ENCODE data around the gene ARHGEF17. TPM values are rescaled to one million over a fixed set of nuclear protein-coding genes. Genes with fewer than 3 reads are reported as not detected.

Gene ARHGEF17
- total and polyA plus RNA-seq, 3 experiments from 2014 or later, result not detected

- Histone ChIP-seq H3K27ac (ENCODE audit: low read depth, low read length) (no peak overlapping the region), H3K9me3 (ENCODE audit: low read length) (no peaks in the 10 kb centered on the region), H3K27me3 (ENCODE audit: insufficient read depth, low read length, poor library complexity, severe bottlenecking) (peaks cover 5% of the 10 kb centered on the region), H3K4me3 (ENCODE audit: low read length) (no peak overlapping the region), H3K36me3 (ENCODE audit: insufficient read depth, low read length) (no peaks in the 10 kb centered on the region), H3K4me1 (ENCODE audit: insufficient read depth, low read length) (peaks cover 7% of the 10 kb centered on the region)
- no peak for DNase-seq
- Mint-ChIP-seq H3K9me3 (no peaks in the 10 kb centered on the region), H3K27me3 (peaks cover 8% of the 10 kb centered on the region in 2 donors), H3K4me1 (peaks cover 9 to 12% (median 10%) of the 10 kb centered on the region in 3 donors), H3K36me3 (peaks cover 0 to 3% (median 0%) of the 10 kb centered on the region in 3 donors), H3K4me3 (no peak overlapping the region), H3K27ac (no peak overlapping the region)
- CTCF ChIA-PET, result interaction anchor here (8.1 kb wide), 1 partner anchor 26 kb away, joined by 109 read pairs; no protein-coding TSS in a partner anchor
- POLR2A ChIA-PET, result no interaction called here
Observed at GRCh38 chr11:73310661-73311393, 2.8 kb downstream of the ARHGEF17 start.

GRCh38 chr11:73311394-73311869, 3.4 kb downstream of the ARHGEF17 start:
- H3K9me3 ChIP-seq (ENCODE audit: low read length), result no peaks in the 10 kb centered on the region
- no peaks in the 10 kb centered on the region for H3K36me3 ChIP-seq (ENCODE audit: insufficient read depth, low read length)
- H3K4me3 Mint-ChIP-seq, result peak overlapping the region in 1 of 7 donors; percentile 77
- H3K27ac ChIP-seq (ENCODE audit: low read depth, low read length), result no peak overlapping the region
- DNase-seq, result no peak
- H3K9me3 Mint-ChIP-seq, result no peaks in the 10 kb centered on the region
- H3K4me1 Mint-ChIP-seq, result peaks cover 9 to 12% (median 10%) of the 10 kb centered on the region in 3 donors
- peaks cover 0 to 3% (median 0%) of the 10 kb centered on the region in 3 donors for H3K36me3 Mint-ChIP-seq
- CTCF ChIA-PET, result interaction anchor here (8.1 kb wide), 1 partner anchor 25 kb away, joined by 109 read pairs; no protein-coding TSS in a partner anchor
- POLR2A ChIA-PET, result no interaction called here
- peaks cover 7% of the 10 kb centered on the region for H3K4me1 ChIP-seq (ENCODE audit: insufficient read depth, low read length)
- peaks cover 8 to 13% of the 10 kb centered on the region in 2 donors for H3K27me3 Mint-ChIP-seq
- H3K4me3 ChIP-seq (ENCODE audit: low read length), result no peak overlapping the region
- H3K27me3 ChIP-seq (ENCODE audit: insufficient read depth, low read length, poor library complexity, severe bottlenecking), result no peaks in the 10 kb centered on the region
- no peak overlapping the region for H3K27ac Mint-ChIP-seq

GRCh38 chr11:73312036-73312435, 4.0 kb downstream of the ARHGEF17 start:
- Histone ChIP-seq H3K4me1 (ENCODE audit: insufficient read depth, low read length) (peaks cover 3% of the 10 kb centered on the region), H3K27me3 (ENCODE audit: insufficient read depth, low read length, poor library complexity, severe bottlenecking) (no peaks in the 10 kb centered on the region), H3K9me3 (ENCODE audit: low read length) (no peaks in the 10 kb centered on the region), H3K27ac (ENCODE audit: low read depth, low read length) (no peak overlapping the region), H3K36me3 (ENCODE audit: insufficient read depth, low read length) (no peaks in the 10 kb centered on the region), H3K4me3 (ENCODE audit: low read length) (no peak overlapping the region)
- DNase-seq, result no peak
- H3K36me3 Mint-ChIP-seq, result peaks cover 0 to 3% (median 0%) of the 10 kb centered on the region in 3 donors
- ChIA-PET CTCF (interaction anchor here (1.6 to 8.1 kb wide), 2 partner anchors 23 to 25 kb away, joined by 5 to 109 read pairs; no protein-coding TSS in a partner anchor), POLR2A (no interaction called here)
- peak overlapping the region in 1 of 8 donors; percentile 67 for H3K27ac Mint-ChIP-seq
- peaks cover 4 to 6% (median 4%) of the 10 kb centered on the region in 3 donors for H3K4me1 Mint-ChIP-seq
- H3K4me3 Mint-ChIP-seq, result peak overlapping the region in 1 of 7 donors; percentile 77
- no peaks in the 10 kb centered on the region for H3K9me3 Mint-ChIP-seq
- H3K27me3 Mint-ChIP-seq, result peaks cover 3 to 12% of the 10 kb centered on the region in 2 donors

GRCh38 chr11:73312851-73313327, 4.8 kb downstream of the ARHGEF17 start:
- H3K27me3 Mint-ChIP-seq, result peaks cover 0 to 8% of the 10 kb centered on the region in 2 donors
- H3K9me3 ChIP-seq (ENCODE audit: low read length), result no peaks in the 10 kb centered on the region
- H3K4me1 ChIP-seq (ENCODE audit: insufficient read depth, low read length), result no peaks in the 10 kb centered on the region
- H3K4me3 ChIP-seq (ENCODE audit: low read length), result no peak overlapping the region
- H3K36me3 ChIP-seq (ENCODE audit: insufficient read depth, low read length), result no peaks in the 10 kb centered on the region
- H3K36me3 Mint-ChIP-seq, result no peaks in the 10 kb centered on the region
- no peak overlapping the region for H3K4me3 Mint-ChIP-seq
- no peaks in the 10 kb centered on the region for H3K9me3 Mint-ChIP-seq
- ChIA-PET POLR2A (no interaction called here), CTCF (interaction anchor here (1.6 kb wide), 1 partner anchor 22 kb away, joined by 5 read pairs; no protein-coding TSS in a partner anchor)
- no peak for DNase-seq
- H3K27ac ChIP-seq (ENCODE audit: low read depth, low read length), result no peak overlapping the region
- no peak overlapping the region for H3K27ac Mint-ChIP-seq
- peaks cover 0 to 2% (median 0%) of the 10 kb centered on the region in 3 donors for H3K4me1 Mint-ChIP-seq
- H3K27me3 ChIP-seq (ENCODE audit: insufficient read depth, low read length, poor library complexity, severe bottlenecking), result no peaks in the 10 kb centered on the region

GRCh38 chr11:73313652-73314051, 5.6 kb downstream of the ARHGEF17 start:
- Histone ChIP-seq H3K9me3 (ENCODE audit: low read length) (no peaks in the 10 kb centered on the region), H3K27ac (ENCODE audit: low read depth, low read length) (no peak overlapping the region), H3K4me3 (ENCODE audit: low read length) (no peak overlapping the region), H3K27me3 (ENCODE audit: insufficient read depth, low read length, poor library complexity, severe bottlenecking) (no peaks in the 10 kb centered on the region), H3K36me3 (ENCODE audit: insufficient read depth, low read length) (no peaks in the 10 kb centered on the region), H3K4me1 (ENCODE audit: insufficient read depth, low read length) (no peaks in the 10 kb centered on the region)
- Mint-ChIP-seq H3K9me3 (no peaks in the 10 kb centered on the region), H3K36me3 (peaks cover 0 to 2% (median 0%) of the 10 kb centered on the region in 3 donors), H3K27ac (no peak overlapping the region), H3K27me3 (peaks cover 0 to 8% of the 10 kb centered on the region in 2 donors), H3K4me1 (peaks cover 0 to 2% (median 0%) of the 10 kb centered on the region in 3 donors), H3K4me3 (peak overlapping the region in 1 of 7 donors; percentile 30)
- ChIA-PET CTCF (interaction anchor here (1.6 kb wide), 1 partner anchor 22 kb away, joined by 5 read pairs; no protein-coding TSS in a partner anchor), POLR2A (no interaction called here)
- no peak for DNase-seq

- H3K9me3 Mint-ChIP-seq, result no peaks in the 10 kb centered on the region
Observed at GRCh38 chr11:73314117-73314961, 6.3 kb downstream of the ARHGEF17 start.

GRCh38 chr11:73315293-73316020, 7.4 kb downstream of the ARHGEF17 start:
- CTCF ChIA-PET, result interaction anchor here (1.2 kb wide), 1 partner anchor 20 kb away, joined by 4 read pairs; no protein-coding TSS in a partner anchor
- no peaks in the 10 kb centered on the region for H3K9me3 Mint-ChIP-seq
- H3K36me3 Mint-ChIP-seq, result peaks cover 0 to 2% (median 0%) of the 10 kb centered on the region in 3 donors
- peaks cover 0 to 2% (median 0%) of the 10 kb centered on the region in 3 donors for H3K4me1 Mint-ChIP-seq
- peaks cover 0 to 11% of the 10 kb centered on the region in 2 donors for H3K27me3 Mint-ChIP-seq
- no peak for DNase-seq
- H3K27me3 ChIP-seq (ENCODE audit: insufficient read depth, low read length, poor library complexity, severe bottlenecking), result no peaks in the 10 kb centered on the region
- no peaks in the 10 kb centered on the region for H3K36me3 ChIP-seq (ENCODE audit: insufficient read depth, low read length)
- no peak overlapping the region for H3K27ac ChIP-seq (ENCODE audit: low read depth, low read length)
- H3K4me1 ChIP-seq (ENCODE audit: insufficient read depth, low read length), result no peaks in the 10 kb centered on the region
- H3K27ac Mint-ChIP-seq, result no peak overlapping the region
- H3K9me3 ChIP-seq (ENCODE audit: low read length), result no peaks in the 10 kb centered on the region
- H3K4me3 Mint-ChIP-seq, result no peak overlapping the region
- POLR2A ChIA-PET, result no interaction called here
- H3K4me3 ChIP-seq (ENCODE audit: low read length), result no peak overlapping the region

More at GRCh38 chr11:73314117-73314961, 6.3 kb downstream of the ARHGEF17 start:
- no peak overlapping the region for H3K4me3 Mint-ChIP-seq
- no peak overlapping the region for H3K27ac ChIP-seq (ENCODE audit: low read depth, low read length)
- H3K27ac Mint-ChIP-seq, result no peak overlapping the region
- H3K9me3 ChIP-seq (ENCODE audit: low read length), result no peaks in the 10 kb centered on the region
- no peak for DNase-seq
- peaks cover 0 to 2% (median 0%) of the 10 kb centered on the region in 3 donors for H3K4me1 Mint-ChIP-seq
- H3K36me3 Mint-ChIP-seq, result peaks cover 0 to 2% (median 0%) of the 10 kb centered on the region in 3 donors
- no peaks in the 10 kb centered on the region for H3K27me3 ChIP-seq (ENCODE audit: insufficient read depth, low read length, poor library complexity, severe bottlenecking)
- peaks cover 0 to 10% of the 10 kb centered on the region in 2 donors for H3K27me3 Mint-ChIP-seq
- no peak overlapping the region for H3K4me3 ChIP-seq (ENCODE audit: low read length)
- ChIA-PET POLR2A (no interaction called here), CTCF (interaction anchor here (1.2 kb wide), 1 partner anchor 21 kb away, joined by 4 read pairs; no protein-coding TSS in a partner anchor)
- H3K4me1 ChIP-seq (ENCODE audit: insufficient read depth, low read length), result no peaks in the 10 kb centered on the region
- H3K36me3 ChIP-seq (ENCODE audit: insufficient read depth, low read length), result no peaks in the 10 kb centered on the region

All from CD8-positive, alpha-beta memory T cell (primary cell).